Measurements from ENCODE around the gene MTHFD1L. TPM values are rescaled to one million over a fixed set of nuclear protein-coding genes. Genes with fewer than 3 reads are reported as not detected.

The MTHFD1L gene
- polyA plus RNA-seq, 3 donors = 0.25 to 1.3 (median 0.39) TPM

- peaks cover 5% of the 10 kb centered on the region for H3K4me1 Mint-ChIP-seq
- H3K27ac Mint-ChIP-seq = no peak overlapping the region
- H3K4me1 ChIP-seq (ENCODE audit: control insufficient read depth in 1 of 2, insufficient read depth in 2 of 2, low read length in 2 of 2) = no peaks in the 10 kb centered on the region
- TF ChIP-seq CTCF (IDR thresholded peaks at IDR 0.05) = no peak
- DNase-seq = no peak
- peaks cover 0 to 5% of the 10 kb centered on the region in 2 donors for H3K36me3 Mint-ChIP-seq
- H4K20me1 ChIP-seq (ENCODE audit: insufficient read depth, low read length) = no peaks in the 10 kb centered on the region
- H3K9ac ChIP-seq (ENCODE audit: insufficient read depth, low read length, poor library complexity, severe bottlenecking) = no peak overlapping the region
- no peaks in the 10 kb centered on the region for H3K9me3 ChIP-seq (replicated peaks in 1 of 2; ENCODE audit: control insufficient read depth in 1 of 2, insufficient read depth in 1 of 2, low read length in 2 of 2)
- no peak overlapping the region for H3K4me2 ChIP-seq (replicated peaks; ENCODE audit: extremely low read depth, low read length, poor library complexity, severe bottlenecking)
- no peak overlapping the region for H3K4me3 ChIP-seq (replicated peaks in 1 of 3; ENCODE audit: low read depth in 2 of 3, low read length in 3 of 3)
- 100% methylated on average over 1 of the region's 1 CpG for WGBS (ENCODE audit: insufficient coverage)
- no peak overlapping the region for H3K4me3 Mint-ChIP-seq
- H3K9me3 Mint-ChIP-seq = no peaks in the 10 kb centered on the region
- no peaks in the 10 kb centered on the region for H3K36me3 ChIP-seq (replicated peaks in 1 of 2; ENCODE audit: control insufficient read depth in 1 of 2, insufficient read depth in 2 of 2, low read length in 2 of 2)
- no peaks in the 10 kb centered on the region for H3K79me2 ChIP-seq (ENCODE audit: insufficient read depth, low read length)
- H3K27ac ChIP-seq (ENCODE audit: low read depth in 1 of 2, low read length in 2 of 2) = no peak overlapping the region
- no peaks in the 10 kb centered on the region for H3K27me3 ChIP-seq (ENCODE audit: control insufficient read depth in 2 of 2, insufficient read depth in 2 of 2, low read length in 2 of 2)
- intact Hi-C loops (cut with micrococcal nuclease) = loop anchor here in 1 of 2 donors (10.0 kb wide), 1 partner anchor 99 kb away; no protein-coding TSS in a partner anchor
- H2AFZ ChIP-seq (ENCODE audit: insufficient read depth, low read depth, low read length, poor library complexity, severe bottlenecking) = no peak overlapping the region
- no peaks in the 10 kb centered on the region for H3K27me3 Mint-ChIP-seq (ENCODE audit: low read depth in 3 of 3)
These were observed 128.5 kb downstream of the MTHFD1L start for GRCh38 chr6:150994026-150994425.

- Histone ChIP-seq H3K27me3 (ENCODE audit: control insufficient read depth in 2 of 2, insufficient read depth in 2 of 2, low read length in 2 of 2) (no peaks in the 10 kb centered on the region), H3K9ac (ENCODE audit: insufficient read depth, low read length, poor library complexity, severe bottlenecking) (no peak overlapping the region), H4K20me1 (ENCODE audit: insufficient read depth, low read length) (no peaks in the 10 kb centered on the region), H3K27ac (ENCODE audit: low read depth in 1 of 2, low read length in 2 of 2) (no peak overlapping the region), H3K4me2 (replicated peaks; ENCODE audit: extremely low read depth, low read length, poor library complexity, severe bottlenecking) (no peak overlapping the region), H3K4me1 (ENCODE audit: control insufficient read depth in 1 of 2, insufficient read depth in 2 of 2, low read length in 2 of 2) (no peaks in the 10 kb centered on the region), H3K79me2 (ENCODE audit: insufficient read depth, low read length) (no peaks in the 10 kb centered on the region), H3K36me3 (replicated peaks in 1 of 2; ENCODE audit: control insufficient read depth in 1 of 2, insufficient read depth in 2 of 2, low read length in 2 of 2) (no peaks in the 10 kb centered on the region), H2AFZ (ENCODE audit: insufficient read depth, low read depth, low read length, poor library complexity, severe bottlenecking) (no peak overlapping the region), H3K4me3 (replicated peaks in 1 of 3; ENCODE audit: low read depth in 2 of 3, low read length in 3 of 3) (no peak overlapping the region), H3K9me3 (replicated peaks in 1 of 2; ENCODE audit: control insufficient read depth in 1 of 2, insufficient read depth in 1 of 2, low read length in 2 of 2) (no peaks in the 10 kb centered on the region)
- DNase-seq = no peak
- H3K36me3 Mint-ChIP-seq = peaks cover 0 to 5% of the 10 kb centered on the region in 2 donors
- H3K27ac Mint-ChIP-seq = peak overlapping the region in 1 of 7 donors; percentile 36
- H3K9me3 Mint-ChIP-seq = no peaks in the 10 kb centered on the region
- WGBS (ENCODE audit: insufficient coverage) = 92% methylated on average over 5 of the region's 6 CpGs
- no peaks in the 10 kb centered on the region for H3K27me3 Mint-ChIP-seq (ENCODE audit: low read depth in 3 of 3)
- TF ChIP-seq CTCF (IDR thresholded peaks at IDR 0.05) = no peak
- H3K4me1 Mint-ChIP-seq = peaks cover 11% of the 10 kb centered on the region
- no peak overlapping the region for H3K4me3 Mint-ChIP-seq
- intact Hi-C loops (cut with micrococcal nuclease) = loop anchor here in 1 of 2 donors (10.0 kb wide), 1 partner anchor 102 kb away; no protein-coding TSS in a partner anchor
These were observed 131.5 kb downstream of the MTHFD1L start for GRCh38 chr6:150996968-150997367.

Data from CD14-positive monocyte (primary cell).